ENCODE measurements around the gene PODNL1. TPM values are rescaled to one million over a fixed set of nuclear protein-coding genes. Genes with fewer than 3 reads are reported as not detected.
"Not testable (repeated sequence)": the region's sequence is repeated elsewhere in the genome, so short reads cannot be mapped to it uniquely, and the experiment has no call there.

The PODNL1 gene
- total RNA-seq, 1 donor from 2014 or later = 8.9 TPM

- Mint-ChIP-seq H3K36me3 (ENCODE audit: unreplicated experiment) (no peaks in the 10 kb centered on the region), H3K4me3 (ENCODE audit: unreplicated experiment) (no peak overlapping the region), H3K4me1 (ENCODE audit: low read depth, unreplicated experiment) (peaks cover 5% of the 10 kb centered on the region), H3K9me3 (ENCODE audit: unreplicated experiment) (peaks cover 9% of the 10 kb centered on the region), H3K27ac (ENCODE audit: unreplicated experiment) (no peak overlapping the region), H3K27me3 (ENCODE audit: unreplicated experiment) (peaks cover 6% of the 10 kb centered on the region)
- DNase-seq = no peak
- no peak for TF ChIP-seq CTCF (IDR thresholded peaks at IDR 0.05; ENCODE audit: partially characterized antibody, unreplicated experiment)
These were observed 37.7 kb upstream of the PODNL1 start for GRCh38 chr19:13975870-13976269.

- Mint-ChIP-seq H3K9me3 (ENCODE audit: unreplicated experiment) (peaks cover 9% of the 10 kb centered on the region), H3K27ac (ENCODE audit: unreplicated experiment) (no peak overlapping the region), H3K4me1 (ENCODE audit: low read depth, unreplicated experiment) (peaks cover 5% of the 10 kb centered on the region), H3K27me3 (ENCODE audit: unreplicated experiment) (peaks cover 6% of the 10 kb centered on the region), H3K4me3 (ENCODE audit: unreplicated experiment) (no peak overlapping the region), H3K36me3 (ENCODE audit: unreplicated experiment) (peaks cover under 1% of the 10 kb centered on the region)
- no peak for TF ChIP-seq CTCF (IDR thresholded peaks at IDR 0.05; ENCODE audit: partially characterized antibody, unreplicated experiment)
- peak; percentile 44 for DNase-seq
These were observed 35.9 kb upstream of the PODNL1 start for GRCh38 chr19:13974073-13974472.

GRCh38 chr19:13973479-13973878 is 35.3 kb upstream of the PODNL1 start:
- H3K36me3 Mint-ChIP-seq (ENCODE audit: unreplicated experiment); DNase-seq; H3K27me3 Mint-ChIP-seq (ENCODE audit: unreplicated experiment); H3K4me1 Mint-ChIP-seq (ENCODE audit: low read depth, unreplicated experiment); H3K27ac Mint-ChIP-seq (ENCODE audit: unreplicated experiment); H3K4me3 Mint-ChIP-seq (ENCODE audit: unreplicated experiment); H3K9me3 Mint-ChIP-seq (ENCODE audit: unreplicated experiment): not testable (repeated sequence)

GRCh38 chr19:13972368-13973155 is 34.3 kb upstream of the PODNL1 start:
- DNase-seq = no peak
- TF ChIP-seq CTCF (IDR thresholded peaks at IDR 0.05; ENCODE audit: partially characterized antibody, unreplicated experiment) = no peak
- Mint-ChIP-seq H3K27me3 (ENCODE audit: unreplicated experiment) (peaks cover 6% of the 10 kb centered on the region), H3K27ac (ENCODE audit: unreplicated experiment) (no peak overlapping the region), H3K36me3 (ENCODE audit: unreplicated experiment) (peaks cover 3% of the 10 kb centered on the region), H3K4me3 (ENCODE audit: unreplicated experiment) (no peak overlapping the region), H3K4me1 (ENCODE audit: low read depth, unreplicated experiment) (peaks cover 5% of the 10 kb centered on the region), H3K9me3 (ENCODE audit: unreplicated experiment) (peaks cover 10% of the 10 kb centered on the region)

GRCh38 chr19:13971868-13972267 is 33.7 kb upstream of the PODNL1 start:
- H3K36me3 Mint-ChIP-seq (ENCODE audit: unreplicated experiment); H3K4me1 Mint-ChIP-seq (ENCODE audit: low read depth, unreplicated experiment); DNase-seq; H3K27me3 Mint-ChIP-seq (ENCODE audit: unreplicated experiment); H3K27ac Mint-ChIP-seq (ENCODE audit: unreplicated experiment); H3K4me3 Mint-ChIP-seq (ENCODE audit: unreplicated experiment); H3K9me3 Mint-ChIP-seq (ENCODE audit: unreplicated experiment): not testable (repeated sequence)

- TF ChIP-seq CTCF (IDR thresholded peaks at IDR 0.05; ENCODE audit: partially characterized antibody, unreplicated experiment) = no peak
- no peak overlapping the region for H3K27ac Mint-ChIP-seq (ENCODE audit: unreplicated experiment)
- peaks cover 5% of the 10 kb centered on the region for H3K4me1 Mint-ChIP-seq (ENCODE audit: low read depth, unreplicated experiment)
- no peak for DNase-seq
- H3K9me3 Mint-ChIP-seq (ENCODE audit: unreplicated experiment) = peaks cover 11% of the 10 kb centered on the region
- peaks cover 3% of the 10 kb centered on the region for H3K36me3 Mint-ChIP-seq (ENCODE audit: unreplicated experiment)
- no peak overlapping the region for H3K4me3 Mint-ChIP-seq (ENCODE audit: unreplicated experiment)
- peaks cover 7% of the 10 kb centered on the region for H3K27me3 Mint-ChIP-seq (ENCODE audit: unreplicated experiment)
These were observed 31.7 kb upstream of the PODNL1 start for GRCh38 chr19:13969897-13970296.

All from glutamatergic neuron (in vitro differentiated cells).